Upper lobe of left lung (tissue), 6 donors: ENCODE data around the gene ILKAP. TPM values are rescaled to one million over a fixed set of nuclear protein-coding genes. Genes with fewer than 3 reads are reported as not detected.

Experiments used
- ATAC-seq, 2 donors: fragments of 200-7000 bp; cut with Tn5 transposase; one replicate each; pipeline ENCODE4 v1.9.1; 2022; ENCODE audit warnings: mild to moderate bottlenecking in 2 of 2, moderate library complexity in 2 of 2; ENCODE audit not compliant: low FRiP score in 2 of 2
- DNase-seq, 2 donors: peaks; one replicate each; pipeline ENCODE4 v3.0.0-alpha.2; 2019 to 2020
- H3K27ac ChIP-seq, 4 donors: fragments of 200-600 bp; sonication (generic); one replicate each; pipeline ENCODE4 v1.5.1; 2016 to 2019
- H3K27me3 ChIP-seq, 4 donors: fragments of 200-600 bp; sonication (generic); one replicate each; pipeline ENCODE4 v1.5.1; 2017 to 2019
- H3K36me3 ChIP-seq, 4 donors: fragments of 200-600 bp; sonication (generic); one replicate each; pipeline ENCODE4 v1.5.1; 2016 to 2019
- H3K4me1 ChIP-seq, 4 donors: fragments of 200-600 bp; sonication (generic); one replicate each; pipeline ENCODE4 v1.5.1; 2018 to 2019
- H3K4me3 ChIP-seq, 4 donors: fragments of 200-600 bp; sonication (generic); one replicate each; pipeline ENCODE4 v1.5.1; 2017 to 2019; ENCODE audit warnings: mild to moderate bottlenecking in 2 of 4, moderate library complexity in 1 of 4
- H3K9me3 ChIP-seq, 4 donors: fragments of 200-600 bp; sonication (generic); one replicate each; pipeline ENCODE4 v1.5.1; 2018 to 2019
- CTCF ChIP-seq, 6 experiments: fragments of 450-650 bp in 4 of 6; fragments of 200-600 bp in 2 of 6; sonication (generic) in 2 of 6; IDR thresholded peaks; one replicate each; pipeline ENCODE4 v1.5.1; 2016 to 2019; ENCODE audit warnings: antibody characterized with exemption in 6 of 6
- EP300 ChIP-seq, 4 donors: sonication (generic); formaldehyde crosslinking; IDR thresholded peaks; one replicate each; pipeline ENCODE4 v1.5.1; 2017; ENCODE audit warnings: antibody characterized with exemption in 4 of 4, control low read depth in 2 of 4
- POLR2A ChIP-seq, 4 donors: fragments of 450-650 bp; IDR thresholded peaks; one replicate each; pipeline ENCODE4 v1.5.1; 2016 to 2017; ENCODE audit warnings: antibody characterized with exemption in 4 of 4, mild to moderate bottlenecking in 2 of 4
- POLR2AphosphoS5 ChIP-seq, 2 donors: sonication (generic); formaldehyde crosslinking; IDR thresholded peaks; one replicate each; pipeline ENCODE4 v1.5.1; 2017; ENCODE audit warnings: antibody characterized with exemption in 2 of 2
- WGBS, 2 donors: methylation state at CpG; one replicate each; pipeline ENCODE4 v1.1.5; 2017 to 2018; 5-methylcytosine and 5-hydroxymethylcytosine counted together
- total RNA-seq, 6 donors: library from RNA; depleted of rRNA in 4 of 6; stranded (reverse); fragments of >200 nt in 4 of 6; gene quantifications; one replicate each; pipeline versions ENCODE4 v1.1.0 to v1.2.1, GENCODE V29; 2016 to 2021
- donor health status: DM: no; HTN: no; CAD: no; lungs with moderate emphysema.
- donor health status: DM: no; HTN: yes; CAD: no; lungs with severe emphysema.

The ILKAP gene
- total RNA-seq, 6 donors from 2014 or later = 35.2 to 67.1 (median 40.7) TPM

DNA sequence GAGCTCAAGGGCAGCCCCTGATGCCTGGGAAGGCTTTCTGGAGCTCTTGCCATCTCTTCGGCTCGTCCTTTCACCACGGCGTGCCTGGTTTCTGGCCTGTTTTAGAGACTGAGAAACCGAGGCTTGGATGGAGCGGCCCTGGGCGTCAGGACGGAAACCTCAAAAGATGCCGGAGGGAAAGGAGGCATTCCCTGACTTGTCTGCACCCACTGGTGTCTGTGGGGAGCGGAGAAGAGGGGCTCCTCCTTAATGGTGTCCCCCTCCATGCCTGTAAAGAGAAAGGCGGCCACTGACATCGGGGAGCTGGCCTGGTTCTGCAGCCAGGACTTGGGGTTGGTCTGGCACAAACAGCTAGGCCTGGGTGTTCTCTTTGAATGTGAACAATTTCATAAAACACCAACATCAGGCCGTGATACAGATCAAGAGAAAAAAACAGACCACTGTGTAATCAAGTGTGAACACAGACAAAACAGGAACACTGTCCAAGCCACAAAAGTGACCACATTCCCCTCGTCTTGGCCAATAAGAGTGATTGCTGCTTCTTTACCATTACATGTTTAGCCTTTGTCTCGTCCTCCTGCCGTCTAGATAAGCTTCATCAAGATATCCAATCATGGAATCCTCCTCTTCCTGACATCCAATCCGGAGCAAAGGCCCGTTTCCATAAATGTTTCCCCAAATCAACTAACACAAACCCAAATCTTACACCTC lies 633 bp upstream of the ILKAP start:
- no peak for TF ChIP-seq POLR2A (IDR thresholded peaks at IDR 0.05)
- TF ChIP-seq CTCF (IDR thresholded peaks at IDR 0.05) = no peak
- TF ChIP-seq POLR2AphosphoS5 (IDR thresholded peaks at IDR 0.05) = no peak
- no peak for TF ChIP-seq EP300 (IDR thresholded peaks at IDR 0.05)
- Histone ChIP-seq H3K27me3 (no peaks in the 10 kb centered on the region), H3K4me3 (peak overlapping the region; percentile 24 to 93 (median 74)), H3K36me3 (no peaks in the 10 kb centered on the region), H3K9me3 (no peaks in the 10 kb centered on the region), H3K27ac (peak overlapping the region; percentile 91 to 97 (median 94)), H3K4me1 (peaks cover 24 to 37% (median 31%) of the 10 kb centered on the region in 4 donors)
- ATAC-seq (no peak), DNase-seq (no peak)
- 49 to 66% methylated on average over 6 to 18 of the region's 18 CpGs for WGBS, 2 donors

DNA sequence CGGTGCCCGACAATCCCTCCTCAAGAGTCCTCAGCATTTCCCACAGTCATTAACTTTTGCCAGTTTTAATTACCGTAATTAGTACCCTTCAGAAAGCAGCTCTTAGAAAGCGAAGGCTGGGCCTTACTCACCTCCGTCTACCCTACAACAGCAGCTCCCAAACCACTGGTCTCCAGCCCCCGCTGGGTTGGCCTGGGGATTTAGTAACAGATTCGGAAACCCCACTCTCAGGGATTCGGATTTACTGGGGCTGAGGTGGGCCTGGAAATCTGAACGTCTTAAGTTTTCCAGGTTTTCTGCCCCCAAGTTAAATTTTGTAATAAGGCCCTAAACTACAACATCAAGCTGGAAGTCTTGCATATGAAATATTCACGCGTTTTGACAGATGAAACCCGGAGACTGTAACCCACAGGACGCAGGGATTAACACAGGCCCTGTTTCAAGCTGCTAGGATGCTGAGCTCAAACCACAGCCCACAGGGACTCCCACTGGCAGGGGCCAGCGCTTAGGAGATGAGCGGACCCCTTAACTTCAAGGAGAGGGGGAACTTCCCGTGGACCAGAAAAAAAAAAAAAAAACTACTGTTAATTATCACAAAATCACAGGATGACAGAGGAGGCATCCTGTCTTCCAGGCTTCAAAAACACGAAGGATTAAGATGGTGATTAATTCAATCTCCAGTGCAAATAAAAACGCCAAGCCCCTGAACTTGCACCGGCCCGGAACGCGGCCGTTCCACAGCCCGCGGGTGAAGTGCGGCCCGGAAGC lies 985 bp downstream of the ILKAP start:
- Histone ChIP-seq H3K27ac (peak overlapping the region; percentile 91 to 97 (median 94)), H3K9me3 (no peaks in the 10 kb centered on the region), H3K4me1 (peaks cover 24 to 48% (median 31%) of the 10 kb centered on the region in 4 donors), H3K4me3 (peak overlapping the region; percentile 64 to 93 (median 74)), H3K27me3 (no peaks in the 10 kb centered on the region), H3K36me3 (no peaks in the 10 kb centered on the region)
- TF ChIP-seq CTCF (IDR thresholded peaks at IDR 0.05) (no peak), POLR2A (IDR thresholded peaks at IDR 0.05) (no peak), POLR2AphosphoS5 (IDR thresholded peaks at IDR 0.05) (no peak), EP300 (IDR thresholded peaks at IDR 0.05) (no peak)
- no peak for DNase-seq
- 11 to 12% methylated on average over 25 to 27 of the region's 27 CpGs for WGBS, 2 donors
- no peak for ATAC-seq

DNA sequence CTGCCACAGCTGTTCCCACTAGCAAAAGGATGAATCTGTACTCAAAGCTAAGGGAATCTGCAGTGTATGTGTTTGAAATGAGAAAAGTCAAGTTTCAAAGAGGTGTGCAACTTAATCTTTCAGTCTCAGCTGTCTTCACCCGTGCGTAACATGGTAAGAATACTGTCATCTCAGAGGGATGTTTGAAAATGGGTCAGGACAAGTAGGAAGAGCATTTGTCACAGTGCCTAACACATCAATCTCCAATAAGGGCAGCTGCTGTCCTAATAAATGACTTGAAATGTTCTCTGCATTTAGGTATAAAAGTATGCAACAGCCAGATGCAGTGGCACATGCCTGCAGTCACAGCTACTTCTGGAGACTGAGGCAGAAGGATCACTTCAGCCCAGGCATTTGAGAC lies 13.1 kb downstream of the ILKAP start:
- ATAC-seq = no peak
- peaks cover 29 to 94% (median 78%) of the 10 kb centered on the region in 4 donors for H3K36me3 ChIP-seq
- H3K9me3 ChIP-seq = no peaks in the 10 kb centered on the region
- H3K27ac ChIP-seq = no peak overlapping the region
- TF ChIP-seq POLR2A (IDR thresholded peaks at IDR 0.05) (no peak), EP300 (IDR thresholded peaks at IDR 0.05) (no peak), CTCF (IDR thresholded peaks at IDR 0.05) (no peak), POLR2AphosphoS5 (IDR thresholded peaks at IDR 0.05) (no peak)
- no peaks in the 10 kb centered on the region for H3K4me1 ChIP-seq
- WGBS, 2 donors = 93 to 97% methylated on average over 2 of the region's 2 CpGs
- no peaks in the 10 kb centered on the region for H3K27me3 ChIP-seq
- H3K4me3 ChIP-seq = no peak overlapping the region
- no peak for DNase-seq

DNA sequence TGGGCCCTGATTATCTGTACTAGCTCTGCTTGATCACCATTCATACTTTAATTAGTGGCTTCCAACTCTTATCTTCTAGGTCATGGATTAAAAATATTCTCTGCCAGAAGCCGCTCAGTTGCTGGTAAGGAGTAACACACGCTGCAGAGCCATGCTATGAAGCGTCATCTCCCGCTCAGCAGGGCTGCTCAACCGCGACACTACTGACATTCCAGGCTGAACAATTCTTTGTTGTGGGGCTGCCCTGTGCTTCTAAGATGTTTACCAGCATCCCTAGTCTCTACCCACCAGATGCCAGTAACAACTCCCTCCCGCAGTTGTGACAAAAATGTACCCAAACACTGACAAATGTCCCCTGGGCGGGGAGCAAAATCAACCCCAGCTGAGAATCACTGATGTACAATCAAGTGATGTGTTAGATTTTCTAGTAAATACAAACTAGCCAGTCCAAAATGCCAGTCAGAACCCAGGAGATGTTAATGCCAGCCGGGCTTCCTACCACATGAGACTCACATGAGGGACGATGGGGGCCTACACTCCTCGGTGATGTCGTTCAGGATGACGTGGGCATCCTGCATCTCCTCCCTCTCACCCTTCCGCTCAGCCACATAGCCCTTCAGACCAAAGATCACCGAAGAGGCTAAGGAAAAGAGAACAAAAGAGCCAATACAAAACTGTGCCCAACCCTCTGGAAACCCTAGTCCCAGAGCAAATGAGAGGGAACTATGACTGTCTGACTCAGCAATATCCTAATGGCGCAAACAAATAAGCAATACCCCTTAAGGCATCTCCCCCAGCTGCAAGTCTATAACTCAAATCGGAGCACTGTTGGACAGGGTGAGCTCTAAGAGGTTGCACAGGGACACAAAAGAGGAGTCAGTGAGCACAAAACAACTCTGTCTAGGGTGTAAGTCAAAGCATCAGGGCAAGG lies 15.6 kb downstream of the ILKAP start:
- peaks cover 50 to 100% (median 85%) of the 10 kb centered on the region in 4 donors for H3K36me3 ChIP-seq
- no peak for TF ChIP-seq POLR2A (IDR thresholded peaks at IDR 0.05)
- TF ChIP-seq POLR2AphosphoS5 (IDR thresholded peaks at IDR 0.05) = no peak
- TF ChIP-seq CTCF (IDR thresholded peaks at IDR 0.05) = no peak
- H3K4me1 ChIP-seq = no peaks in the 10 kb centered on the region
- ATAC-seq (no peak), DNase-seq (no peak)
- H3K4me3 ChIP-seq = no peak overlapping the region
- H3K27ac ChIP-seq = no peak overlapping the region
- no peaks in the 10 kb centered on the region for H3K27me3 ChIP-seq
- no peaks in the 10 kb centered on the region for H3K9me3 ChIP-seq
- WGBS, 2 donors = 95% methylated on average over 17 of the region's 17 CpGs
